Central memory CD4-positive, alpha-beta T cell (primary cell): Measurements from ENCODE around the gene LRRC8E.
"Not testable (repeated sequence)": the region's sequence is repeated elsewhere in the genome, so short reads cannot be mapped to it uniquely, and the experiment has no call there.

ENCODE experiments used
- DNase-seq: peaks from one replicate; pipeline ENCODE4 v3.0.0; 2022

The LRRC8E gene

DNA sequence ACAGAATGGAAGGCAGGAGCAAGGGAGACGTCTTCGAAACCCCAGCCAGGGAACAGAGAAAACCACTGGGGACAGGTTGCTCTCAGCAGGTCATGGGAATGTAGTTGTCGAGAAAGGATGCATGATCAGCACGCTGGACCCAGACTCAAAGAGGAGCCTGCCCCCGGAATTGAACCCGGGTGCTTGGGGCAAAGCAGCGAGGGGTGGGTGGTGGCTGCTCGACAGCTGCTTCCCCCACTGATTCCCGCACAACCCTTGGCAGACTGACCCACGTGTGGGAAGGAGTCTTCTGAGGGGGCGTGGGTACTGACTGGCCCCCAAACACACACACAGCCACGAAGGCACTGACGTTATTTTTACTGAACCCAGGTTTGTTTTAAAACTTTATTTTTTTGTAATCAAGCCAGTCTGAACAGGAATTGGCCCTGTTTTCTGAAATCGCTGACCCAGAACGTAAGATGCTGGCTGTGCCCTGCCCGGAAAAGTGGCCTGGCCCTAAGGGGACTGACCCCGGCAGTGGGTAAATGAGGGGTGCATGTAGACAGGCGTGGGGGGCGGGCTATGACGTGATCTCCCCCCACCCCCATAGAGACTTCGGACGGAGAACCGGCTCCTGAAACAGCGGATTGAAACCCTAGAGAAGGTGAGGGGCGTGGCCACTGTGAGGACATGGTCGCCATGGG lies 32.7 kb upstream of the LRRC8E start:
- DNase-seq: no peak

DNA sequence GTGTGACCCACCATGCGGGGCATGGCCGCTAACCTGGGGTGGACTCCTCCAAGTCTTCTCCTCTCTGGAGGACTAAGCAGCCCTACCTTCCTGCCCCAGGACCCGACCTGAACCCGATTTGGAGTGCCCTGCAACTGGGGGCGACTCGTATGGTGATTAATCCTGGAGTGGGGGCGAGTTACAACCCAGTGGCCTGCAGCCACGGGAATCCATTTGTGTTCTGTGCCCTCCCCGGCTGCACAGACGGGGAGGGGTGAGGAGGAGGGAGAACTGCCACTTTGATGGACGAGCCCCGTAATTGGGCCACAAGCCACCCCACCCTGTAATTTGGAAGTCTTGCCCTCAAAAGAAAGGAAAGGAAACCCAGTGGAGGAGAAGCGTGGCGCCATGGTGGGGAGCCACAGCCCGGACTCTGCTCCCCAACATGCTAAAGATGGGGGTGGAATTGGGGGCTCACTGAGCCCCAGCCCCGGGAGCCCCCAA lies 32.2 kb upstream of the LRRC8E start:
- no peak for DNase-seq

DNA sequence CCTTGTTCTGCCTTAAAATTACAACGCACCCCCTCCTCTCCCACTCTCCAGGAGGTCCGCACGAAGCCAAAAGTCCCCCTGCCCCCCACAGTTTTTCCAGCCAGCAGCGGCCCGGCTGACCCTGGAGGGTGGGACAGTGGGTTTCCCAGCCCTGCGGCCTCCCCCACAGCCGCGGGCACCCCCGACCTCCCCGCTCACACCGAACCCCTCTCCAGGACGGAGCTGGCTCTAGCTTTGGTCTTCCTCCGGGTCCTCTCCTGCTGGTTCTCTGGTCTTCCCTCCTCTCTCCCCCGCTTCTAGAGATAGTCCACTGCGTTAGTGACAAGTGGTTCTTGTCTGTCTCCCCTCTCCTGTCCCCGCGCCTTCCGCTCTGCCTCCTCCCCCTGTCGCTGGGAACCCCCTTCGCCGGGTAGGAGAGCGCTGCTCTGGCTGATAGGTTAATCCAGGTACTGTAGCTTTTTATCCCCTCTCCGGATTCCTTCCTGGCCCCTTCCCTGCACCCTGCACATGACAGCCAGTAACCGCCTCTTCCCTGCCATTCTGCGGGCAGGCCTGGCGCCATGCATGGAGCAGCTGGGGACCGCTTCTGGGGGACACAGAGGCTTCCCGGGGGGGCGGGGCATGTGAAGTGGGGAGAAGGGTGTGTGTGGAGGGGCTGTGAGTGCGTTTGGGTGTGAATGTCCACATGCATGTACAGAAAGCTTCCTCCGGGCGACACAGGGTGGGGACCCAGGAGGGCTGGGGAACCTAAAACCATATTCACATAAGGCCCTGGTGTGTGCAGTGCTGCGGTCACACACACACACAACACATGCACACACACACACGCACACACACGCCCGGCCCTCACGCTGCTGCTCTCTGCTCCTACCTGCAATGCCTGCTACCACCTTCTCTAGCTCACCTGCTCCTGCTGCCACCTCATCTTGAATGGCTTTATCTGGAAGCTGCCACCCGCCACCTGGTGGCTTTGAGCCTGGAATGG lies 31.3 kb upstream of the LRRC8E start:
- no peak for DNase-seq

DNA sequence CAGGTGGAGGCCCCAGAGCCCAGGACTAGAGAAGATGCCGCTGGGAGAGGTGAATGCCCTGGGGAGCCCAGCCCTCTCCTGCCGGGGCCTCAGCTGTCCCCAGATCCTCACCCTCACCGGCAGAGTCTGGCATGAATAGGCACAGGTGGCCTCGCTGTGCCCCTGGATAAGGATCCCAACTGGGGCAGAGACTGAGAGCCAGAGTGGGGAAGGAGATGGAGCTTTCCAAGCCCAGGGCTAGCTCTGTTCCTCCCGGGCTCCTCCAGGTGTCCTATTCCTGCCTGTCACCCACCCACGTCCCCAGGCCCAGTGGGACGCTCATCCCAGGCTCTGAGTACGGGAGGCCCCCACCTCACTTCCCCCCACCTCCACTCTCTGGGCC lies 30.6 kb upstream of the LRRC8E start:
- DNase-seq: no peak

DNA sequence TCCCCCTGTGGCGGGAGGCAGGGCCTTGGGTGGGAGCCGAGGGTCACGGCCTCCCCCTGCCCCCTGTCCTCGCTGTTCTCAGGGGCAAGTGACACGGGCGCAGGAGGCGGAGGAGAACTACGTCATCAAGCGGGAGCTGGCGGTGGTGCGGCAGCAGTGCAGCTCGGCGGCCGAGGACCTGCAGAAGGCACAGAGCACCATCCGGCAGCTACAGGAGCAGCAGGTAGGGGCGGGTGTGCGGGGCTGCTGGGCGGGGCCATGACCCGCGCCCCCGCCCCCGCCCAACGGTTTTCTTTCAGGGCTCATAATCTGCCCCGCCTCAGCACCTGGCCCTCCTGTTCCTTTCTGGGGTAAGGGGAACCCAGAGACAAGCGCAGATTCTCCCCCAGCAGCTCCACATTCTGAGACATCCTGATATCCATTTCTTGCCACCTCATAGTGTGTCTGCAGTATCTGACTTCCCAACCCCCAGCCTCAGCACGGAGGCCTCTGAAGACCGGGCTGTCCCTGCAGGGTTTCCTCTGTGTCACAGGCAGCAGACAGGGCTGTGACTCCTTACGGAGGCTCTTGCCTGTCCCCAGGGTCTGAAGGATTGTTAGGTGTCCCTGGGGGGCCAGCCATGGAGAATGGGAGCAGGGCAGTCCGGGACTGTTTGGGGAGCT lies 30.1 kb upstream of the LRRC8E start:
- no peak for DNase-seq

DNA sequence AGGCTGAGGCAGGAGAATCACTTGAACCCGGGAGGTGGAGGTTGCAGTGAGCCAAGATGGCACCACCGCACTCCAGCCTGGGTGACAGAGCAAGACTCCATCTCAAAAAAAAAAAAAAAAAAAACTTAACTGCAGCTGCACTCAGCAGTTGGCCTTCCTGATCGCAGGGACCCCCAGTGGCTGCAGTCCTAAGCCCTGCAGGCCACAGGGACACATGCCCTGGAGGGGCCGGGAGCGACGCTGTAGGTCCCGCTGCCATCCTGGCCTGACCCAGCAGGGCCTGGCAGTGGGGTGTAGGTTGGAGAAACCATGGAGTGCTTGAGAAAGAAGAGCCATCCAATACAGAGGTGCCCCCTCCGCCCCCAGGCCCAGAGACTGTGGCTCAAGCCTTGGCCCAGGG lies 29.2 kb upstream of the LRRC8E start:
- DNase-seq: not testable (repeated sequence)

DNA sequence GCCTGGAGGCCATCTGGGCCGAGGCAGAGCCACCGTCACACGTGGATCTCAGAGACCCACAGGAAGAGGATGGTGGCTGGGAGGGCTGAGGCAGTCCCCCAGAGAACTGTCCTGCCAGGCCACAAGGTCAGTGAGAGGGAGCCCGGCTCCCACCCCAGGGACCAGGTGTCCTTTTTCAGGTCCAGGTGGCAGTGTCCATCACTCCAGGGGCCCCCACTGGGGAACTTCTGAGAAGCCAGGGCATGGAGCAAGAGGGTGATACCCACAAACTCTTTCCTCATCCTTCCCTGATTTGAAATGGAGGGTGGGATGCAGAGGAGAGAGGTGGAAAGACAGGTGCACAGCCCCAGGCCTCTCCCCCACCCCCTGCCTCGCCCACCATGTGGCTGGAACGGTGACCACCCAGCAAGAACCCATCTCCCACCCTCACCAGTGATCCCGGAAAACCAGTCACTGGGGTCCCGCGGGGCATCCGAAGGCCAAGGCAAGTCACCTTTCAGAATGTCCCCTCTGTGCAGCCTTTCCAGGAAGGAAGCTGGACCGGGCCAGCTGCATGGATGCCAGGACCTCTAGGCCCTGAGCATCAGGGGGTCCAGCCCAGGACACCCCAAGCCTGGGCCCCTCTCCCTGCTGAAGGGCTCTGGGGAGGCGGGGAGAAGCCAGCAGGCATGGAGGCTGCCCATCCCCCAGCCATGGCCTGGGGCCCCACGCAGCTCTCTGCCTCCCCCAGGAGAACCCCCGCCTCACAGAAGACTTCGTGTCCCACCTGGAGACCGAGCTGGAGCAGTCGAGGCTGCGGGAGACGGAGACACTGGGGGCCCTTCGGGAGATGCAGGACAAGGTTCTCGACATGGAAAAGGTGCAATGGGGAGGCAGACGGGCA lies 28.2 kb upstream of the LRRC8E start:
- DNase-seq: no peak

DNA sequence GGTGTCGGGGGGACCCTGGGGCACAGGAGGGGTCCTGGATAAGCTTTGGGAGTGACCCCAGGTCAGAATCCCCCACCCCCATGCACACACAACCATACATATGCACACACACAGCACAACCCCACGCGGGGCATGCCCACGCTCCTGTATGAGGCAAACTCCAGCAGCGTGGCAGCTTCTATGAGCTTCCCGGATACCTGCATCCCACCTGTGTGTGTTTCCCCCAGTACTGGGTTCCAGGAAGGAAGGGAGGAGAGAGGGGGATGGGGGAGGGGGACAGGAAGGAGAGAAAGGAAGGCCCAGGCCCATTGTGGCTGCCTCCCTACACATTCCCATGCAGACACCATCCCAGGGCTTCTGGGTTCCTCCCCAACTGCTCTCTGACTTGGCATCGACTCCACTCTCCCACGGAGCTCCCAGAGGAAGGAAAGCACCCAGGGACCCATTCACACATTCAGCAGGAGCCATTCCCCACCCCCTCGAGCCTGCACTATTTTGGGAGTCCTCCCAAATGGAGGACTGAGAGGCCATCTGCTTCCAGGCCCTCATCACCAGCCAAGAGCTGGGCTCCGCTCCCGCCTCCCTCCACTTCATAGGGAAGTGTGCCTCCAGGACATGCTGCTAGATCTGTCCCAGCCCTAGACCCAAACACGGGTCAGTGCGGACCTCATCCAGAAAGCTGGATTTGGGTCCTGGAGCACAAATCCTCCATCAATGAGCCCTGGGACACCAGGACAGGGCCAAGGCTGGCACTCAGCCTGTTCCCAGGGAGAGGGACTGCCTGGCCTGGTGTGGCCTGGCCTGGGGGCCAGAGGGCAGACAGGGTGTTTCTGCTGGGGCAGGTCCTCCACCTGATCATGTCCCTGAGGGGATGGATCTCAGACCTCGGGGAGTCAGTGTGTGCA lies 27.3 kb upstream of the LRRC8E start:
- no peak for DNase-seq

DNA sequence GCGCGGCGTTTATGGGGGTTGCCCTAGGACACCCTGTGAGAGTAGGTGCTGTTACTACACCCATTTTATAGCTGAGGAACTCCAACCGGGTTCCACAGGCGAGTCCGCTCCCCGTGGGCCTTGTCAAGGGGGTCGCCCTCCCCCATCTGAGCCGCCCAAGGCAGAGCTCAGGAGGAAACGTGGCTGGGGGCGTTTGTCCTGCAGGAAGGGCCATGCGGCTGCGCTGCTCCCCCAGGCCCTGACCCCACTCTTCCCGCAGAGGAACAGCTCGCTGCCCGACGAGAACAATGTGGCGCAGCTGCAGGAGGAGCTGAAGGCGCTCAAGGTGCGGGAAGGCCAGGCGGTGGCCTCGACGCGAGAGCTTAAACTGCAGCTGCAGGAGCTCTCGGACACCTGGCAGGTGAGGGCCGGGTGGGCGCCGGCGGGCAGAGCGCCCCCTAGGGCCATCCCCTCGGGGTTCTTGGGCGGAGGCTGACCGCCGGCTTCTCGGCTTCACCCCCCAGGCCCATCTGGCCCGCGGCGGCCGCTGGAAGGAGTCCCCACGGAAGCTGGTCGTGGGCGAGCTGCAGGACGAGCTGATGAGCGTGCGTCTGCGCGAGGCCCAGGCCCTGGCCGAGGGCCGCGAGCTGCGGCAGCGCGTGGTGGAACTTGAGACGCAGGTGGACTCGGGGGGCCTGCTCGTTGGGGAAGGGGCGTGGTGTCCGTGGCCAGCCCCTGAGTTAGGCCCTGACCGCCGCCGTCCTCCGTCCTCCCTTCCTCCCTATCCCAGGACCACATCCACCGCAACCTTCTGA lies 26.5 kb upstream of the LRRC8E start:
- DNase-seq: no peak

DNA sequence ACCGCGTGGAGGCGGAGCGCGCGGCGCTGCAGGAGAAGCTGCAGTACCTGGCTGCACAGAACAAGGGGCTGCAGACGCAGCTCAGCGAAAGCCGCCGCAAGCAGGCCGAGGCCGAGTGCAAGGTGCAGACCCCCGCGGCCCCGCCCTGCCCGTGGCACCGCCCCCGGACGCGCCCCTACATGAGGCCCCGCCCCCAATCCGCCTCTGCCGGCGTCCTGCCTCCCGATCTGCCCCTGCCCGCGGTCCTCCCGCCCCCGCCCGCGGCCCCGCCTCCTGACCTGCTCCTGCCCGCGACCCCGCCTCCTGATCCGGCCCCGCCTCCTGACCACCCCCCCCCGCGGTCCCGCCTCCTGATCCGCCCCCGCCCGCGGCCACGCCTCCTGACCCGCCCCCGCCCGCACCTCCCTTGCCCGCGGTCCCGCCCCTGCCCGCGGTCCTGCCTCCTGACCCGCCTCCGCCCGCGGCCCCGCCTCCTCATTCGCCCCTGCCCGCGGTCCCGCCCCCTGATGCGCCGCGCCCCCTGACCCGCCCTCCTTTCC lies 25.8 kb upstream of the LRRC8E start:
- peak; percentile 60 for DNase-seq

DNA sequence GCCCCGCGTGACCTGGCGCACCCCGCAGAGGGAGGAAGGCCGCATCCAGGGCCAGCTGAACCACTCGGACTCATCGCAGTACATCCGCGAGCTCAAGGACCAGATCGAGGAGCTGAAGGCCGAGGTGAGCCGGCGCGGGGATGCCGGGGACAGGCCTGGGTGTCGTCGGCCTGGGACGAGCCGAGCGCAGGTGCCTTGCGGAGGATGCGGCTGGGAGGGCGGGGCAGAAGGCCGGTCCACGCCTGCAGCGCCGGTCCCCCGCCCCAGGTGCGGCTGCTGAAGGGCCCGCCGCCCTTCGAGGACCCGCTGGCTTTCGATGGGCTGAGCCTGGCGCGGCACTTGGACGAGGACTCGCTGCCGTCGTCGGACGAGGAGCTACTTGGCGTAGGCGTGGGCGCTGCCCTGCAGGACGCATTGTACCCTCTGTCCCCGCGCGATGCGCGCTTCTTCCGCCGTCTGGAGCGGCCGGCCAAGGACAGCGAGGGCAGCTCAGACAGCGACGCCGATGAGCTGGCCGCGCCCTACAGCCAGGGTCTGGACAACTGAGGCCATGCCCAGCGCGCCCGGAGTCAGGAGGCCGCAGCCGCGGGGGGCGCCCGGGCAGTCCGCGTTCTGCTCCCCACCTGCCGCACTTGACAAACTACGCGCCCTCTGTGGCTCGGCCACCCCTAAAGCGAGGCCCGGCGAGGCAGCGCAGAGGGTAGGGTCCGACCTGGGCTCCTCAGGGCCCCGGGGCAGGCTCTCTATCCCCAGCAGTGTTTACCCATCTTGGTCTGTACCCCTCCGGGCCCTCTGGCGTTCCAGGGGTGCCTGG lies 24.9 kb upstream of the LRRC8E start:
- DNase-seq: no peak

DNA sequence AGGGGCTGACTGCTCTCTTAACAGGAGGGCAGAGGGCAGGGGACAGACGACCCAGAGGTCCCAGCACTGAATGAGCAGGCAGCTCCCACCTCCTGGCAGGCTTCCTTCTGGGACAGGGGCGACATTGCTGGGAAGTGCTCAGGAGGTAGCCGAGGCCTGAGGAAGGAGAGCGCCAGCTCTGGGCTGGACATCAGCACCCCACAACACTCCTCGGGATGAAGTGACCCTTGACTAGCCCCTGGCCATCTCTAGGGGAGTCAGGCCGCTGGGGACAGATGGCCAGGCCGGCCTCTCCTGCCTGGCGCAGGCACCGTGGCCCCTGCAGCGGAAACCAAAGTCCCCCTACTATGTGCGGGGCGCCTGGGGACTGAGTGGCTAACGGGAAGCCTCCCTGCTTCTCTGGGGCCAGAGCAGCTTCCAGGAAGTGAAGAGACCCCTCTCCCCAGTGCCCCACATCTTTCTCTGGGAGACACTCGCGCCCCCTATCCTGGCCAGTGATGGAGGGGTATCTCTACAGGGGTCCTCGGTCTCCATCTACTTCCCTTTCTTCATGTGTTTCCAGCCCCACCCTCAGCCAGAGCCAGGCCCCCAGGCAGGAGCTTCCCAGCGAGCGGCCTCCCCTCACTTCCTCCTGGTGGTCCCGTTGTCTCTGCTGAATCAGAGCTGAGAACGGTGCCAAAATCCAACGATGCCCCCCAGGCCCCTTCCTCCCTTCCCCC lies 24.2 kb upstream of the LRRC8E start:
- DNase-seq: no peak

DNA sequence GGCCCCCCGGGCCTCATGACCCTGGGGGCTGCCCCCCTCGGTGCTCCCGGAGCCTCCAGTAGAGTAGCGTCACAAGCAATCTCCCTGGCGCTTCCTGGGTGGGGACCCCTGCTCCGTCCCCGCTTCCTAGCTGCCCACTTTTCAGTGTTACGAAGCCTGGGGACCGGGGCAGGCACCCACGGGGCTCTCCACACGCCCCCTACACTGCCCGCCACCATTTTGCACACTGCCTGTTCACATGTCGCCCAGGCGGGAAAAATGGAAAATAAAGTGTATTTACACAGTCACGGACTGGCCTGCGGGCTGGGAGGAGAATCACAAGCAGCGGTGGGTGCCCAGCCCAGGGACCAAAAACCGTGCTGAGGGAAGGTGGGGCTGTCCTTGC lies 23.6 kb upstream of the LRRC8E start:
- no peak for DNase-seq

DNA sequence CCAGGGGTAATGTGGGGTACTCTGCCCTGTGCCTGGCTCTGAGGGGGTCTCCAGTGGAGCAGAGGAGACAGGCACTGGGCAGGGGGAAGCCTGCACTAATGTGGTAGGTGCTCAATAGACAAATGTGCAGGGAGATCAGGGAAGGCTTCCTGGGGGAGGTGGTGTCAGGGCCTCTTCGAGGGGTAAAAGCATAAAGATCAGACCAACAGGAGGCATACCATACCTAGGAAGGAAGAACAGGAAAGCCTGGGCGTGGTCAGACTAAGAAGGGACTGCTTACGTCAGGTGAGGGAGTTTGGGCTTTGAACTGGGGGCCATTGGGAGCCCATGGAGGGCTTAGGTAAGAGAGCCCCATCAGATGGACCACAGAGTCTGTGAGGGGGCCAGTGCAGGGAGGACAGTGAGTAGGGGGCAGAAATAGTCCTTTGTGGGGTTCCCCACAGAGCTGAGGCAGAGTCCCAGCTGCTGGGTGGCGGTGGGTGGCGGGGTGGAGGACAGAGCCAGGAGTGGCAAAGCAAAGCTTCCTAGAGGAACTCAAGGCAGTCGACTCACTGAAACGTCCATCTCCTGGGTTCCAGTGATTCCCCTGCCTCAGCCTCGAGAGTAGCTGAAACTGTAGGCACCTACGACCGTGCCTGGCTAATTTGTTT lies 22.9 kb upstream of the LRRC8E start:
- DNase-seq: no peak

DNA sequence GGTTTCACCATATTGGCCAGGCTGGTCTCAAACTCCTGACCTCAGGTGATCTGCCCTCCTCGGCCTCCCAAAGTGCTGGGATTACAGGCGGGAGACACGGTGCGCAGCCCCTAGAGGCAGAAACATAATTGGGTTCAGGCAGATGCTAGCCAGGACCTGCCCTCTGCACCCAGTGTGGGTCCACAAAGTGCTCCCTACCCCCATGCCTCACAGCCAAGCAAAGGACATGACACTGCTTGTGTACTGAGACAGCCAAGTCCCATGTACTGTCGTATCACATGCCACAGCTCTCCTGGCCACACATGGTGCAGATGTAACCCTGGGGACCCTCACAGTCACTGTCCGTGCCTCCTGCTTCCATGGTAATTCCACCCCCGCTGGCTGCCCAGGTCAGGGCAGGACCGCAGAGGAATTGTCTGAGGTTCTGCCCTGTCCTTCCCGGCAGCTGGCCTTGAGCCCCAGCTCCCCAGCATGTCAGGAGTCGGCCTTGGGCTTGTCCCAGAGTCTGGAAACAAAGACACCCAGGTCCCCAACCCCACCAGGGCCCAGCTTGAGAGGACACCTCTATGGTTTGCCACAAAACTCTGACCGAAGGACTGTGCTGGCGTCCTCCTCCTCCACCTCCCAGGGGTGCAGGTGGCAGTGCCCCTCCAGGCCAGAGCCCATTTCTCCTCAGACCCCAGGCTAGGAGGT lies 21.8 kb upstream of the LRRC8E start:
- no peak for DNase-seq

DNA sequence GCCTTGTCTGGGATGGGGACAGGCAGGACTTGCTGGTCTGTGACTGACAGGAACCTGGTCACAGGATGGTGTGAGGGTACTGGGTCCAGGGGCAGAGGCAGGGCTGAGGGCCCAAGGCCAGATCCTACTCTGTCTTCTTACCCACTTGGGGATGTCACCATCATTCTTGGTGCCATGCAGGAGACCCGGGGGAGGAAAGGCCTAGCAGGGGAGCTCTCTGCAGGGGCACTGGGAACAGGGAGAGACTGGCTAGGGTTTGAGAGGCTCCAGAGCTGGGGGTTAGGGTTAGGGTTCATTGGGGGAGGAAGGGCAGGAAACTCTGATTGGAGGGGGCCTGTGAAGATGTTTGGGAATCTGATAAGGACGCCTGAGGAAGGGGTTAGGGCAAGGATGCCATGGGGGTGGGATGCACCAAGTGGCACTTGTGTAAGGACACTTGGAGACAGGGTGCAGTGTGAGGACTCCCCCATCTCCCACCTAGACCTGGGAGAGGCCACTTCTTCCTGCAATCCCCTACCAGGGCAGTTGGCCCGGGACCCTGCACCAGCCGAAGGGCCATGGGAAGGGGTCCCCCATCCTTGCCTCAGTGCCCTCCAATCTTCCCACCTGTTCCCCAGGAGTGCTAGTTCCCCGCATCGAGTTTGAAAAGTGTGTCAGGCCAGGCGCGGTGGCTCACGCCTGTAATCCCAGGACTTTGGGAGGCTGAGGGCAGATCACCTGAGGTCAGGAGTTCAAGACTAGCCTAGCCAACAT lies 21.0 kb upstream of the LRRC8E start:
- no peak for DNase-seq

DNA sequence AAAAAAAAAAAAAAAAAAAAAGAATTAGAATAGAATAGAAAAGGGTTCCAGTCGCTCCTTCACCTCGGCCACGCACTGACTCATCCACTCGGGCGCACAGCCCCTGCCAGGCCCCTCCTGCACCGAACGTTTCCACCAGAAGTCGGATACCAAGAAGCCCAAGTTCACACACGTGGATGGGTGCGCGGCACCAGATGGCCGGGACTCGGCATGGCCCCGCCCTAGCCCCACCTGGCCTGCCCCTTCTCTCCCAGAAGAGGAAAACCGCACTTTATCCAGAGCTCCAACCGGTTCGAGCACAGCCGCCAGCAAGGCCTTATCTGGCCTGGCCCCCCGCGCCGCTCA lies 20.0 kb upstream of the LRRC8E start:
- no peak for DNase-seq
